OCI-LY3 (cell line): ENCODE results near the gene ANKRD28.

Experiments
- H2AFZ ChIP-seq: fragments of 200-600, 300-600 bp; shearing (Covaris generic); 2 replicates; pipeline ENCODE4 v1.6.0; 2014; ENCODE audit warnings: antibody characterized with exemption, low read depth, low read length
- H3K27ac ChIP-seq: fragments of 200-600, 300-600 bp; sonication (generic); 2 replicates; pipeline ENCODE4 v1.5.1; 2014; ENCODE audit warnings: mild to moderate bottlenecking, low read length, moderate library complexity, mixed read lengths
- H3K27me3 ChIP-seq: fragments of 200-600, 300-600 bp; sonication (generic); 2 replicates; pipeline ENCODE4 v1.6.1; 2014; ENCODE audit warnings: low read depth, low read length, mixed read lengths
- H3K36me3 ChIP-seq: fragments of 200-600, 300-600 bp; sonication (generic); replicated peaks from 2 replicates; pipeline ENCODE3; 2014; ENCODE audit warnings: low read depth, low read length, mixed read lengths
- H3K4me1 ChIP-seq: fragments of 300-600, 200-600 bp; sonication (generic); 2 replicates; pipeline ENCODE4 v1.6.1; 2014; ENCODE audit warnings: low read length, mixed read lengths
- H3K4me2 ChIP-seq: fragments of 200-600, 300-600 bp; sonication (generic); 2 replicates; pipeline ENCODE4 v1.6.1; 2014; ENCODE audit warnings: low read length, mixed read lengths
- H3K4me3 ChIP-seq: fragments of 300-600, 200-600 bp; sonication (generic); 2 replicates; pipeline ENCODE4 v1.5.1; 2014; ENCODE audit warnings: antibody characterized with exemption, mild to moderate bottlenecking, low read length, moderate library complexity
- H3K79me2 ChIP-seq: fragments of 300-600, 200-600 bp; shearing (Covaris generic); 2 replicates; pipeline ENCODE4 v1.6.1; 2014; ENCODE audit warnings: mild to moderate bottlenecking, low read length, mixed read lengths
- H3K9ac ChIP-seq: fragments of 300-600, 200-600 bp; shearing (Covaris generic); 2 replicates; pipeline ENCODE4 v1.6.0; 2014; ENCODE audit warnings: mild to moderate bottlenecking, low read length, moderate library complexity
- H3K9me3 ChIP-seq: fragments of 200-600, 300-600 bp; shearing (Covaris generic); 2 replicates; pipeline ENCODE4 v1.6.1; 2014; ENCODE audit warnings: low read length, mixed read lengths; ENCODE audit not compliant: insufficient read depth
- H4K20me1 ChIP-seq: fragments of 200-600, 300-600 bp; sonication (generic); 2 replicates; pipeline ENCODE4 v1.6.1; 2016; ENCODE audit warnings: low read length, mixed read lengths; ENCODE audit not compliant: insufficient read depth
- EZH2phosphoT487 ChIP-seq: fragments of 200-600 bp; shearing (Covaris generic); IDR thresholded peaks from 2 replicates; pipeline ENCODE4 v1.6.1; 2018; ENCODE audit warnings: antibody characterized with exemption, mixed run types, low read depth
- TF ChIP-seq, protein P1 (sequence below): fragments of 200-600, 300-600 bp; sonication (generic); IDR thresholded peaks from 2 replicates; pipeline ENCODE4 v1.5.1; 2014; ENCODE audit warnings: antibody characterized with exemption, low read length, low read depth

The ANKRD28 gene

DNA sequence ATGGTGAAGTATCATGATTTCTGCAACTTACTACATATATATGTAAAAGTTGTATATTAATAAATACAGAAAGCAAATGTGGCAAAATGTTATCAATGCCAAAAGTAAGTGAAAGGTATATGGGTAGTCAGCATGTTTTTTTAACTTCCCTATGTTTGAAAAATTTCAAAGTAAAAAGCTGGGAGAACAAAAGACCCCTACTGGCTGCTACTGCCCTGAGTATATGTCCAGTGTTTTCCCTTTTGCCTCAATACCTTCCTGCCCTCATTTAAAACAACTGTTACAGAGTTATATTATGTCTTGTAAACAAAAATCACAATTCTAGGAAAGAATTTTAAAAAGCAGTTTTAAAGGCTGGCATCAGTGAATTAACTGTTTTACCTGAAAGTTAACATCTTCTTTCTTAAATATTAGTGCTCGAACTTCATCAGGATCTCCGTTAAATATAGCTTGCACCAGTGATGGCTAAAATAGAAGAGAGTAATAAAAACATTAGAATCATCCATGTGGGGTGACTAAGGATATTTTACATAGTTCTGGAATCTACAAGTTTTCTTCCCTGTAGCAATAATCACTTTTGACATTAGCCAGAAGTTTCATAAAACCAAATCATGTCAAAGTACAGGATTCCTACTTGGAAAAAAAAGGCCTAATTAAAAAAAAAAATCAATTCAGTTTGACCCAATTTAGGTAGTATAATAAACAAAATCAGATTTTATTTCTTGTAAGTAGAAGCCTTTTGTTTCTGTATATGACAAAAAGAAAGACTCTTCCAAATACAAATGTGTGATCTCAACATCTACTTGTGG is 2.7 kb downstream of the ANKRD28 start:
- H3K4me1 ChIP-seq, result peaks cover 48% of the 10 kb centered on the region
- no peak overlapping the region for H3K4me3 ChIP-seq
- H3K4me2 ChIP-seq, result peak overlapping the region; percentile 68
- H3K9ac ChIP-seq, result no peak overlapping the region
- H3K79me2 ChIP-seq, result peaks cover 15% of the 10 kb centered on the region
- no peak overlapping the region for H3K27ac ChIP-seq
- TF ChIP-seq, protein P1, sequence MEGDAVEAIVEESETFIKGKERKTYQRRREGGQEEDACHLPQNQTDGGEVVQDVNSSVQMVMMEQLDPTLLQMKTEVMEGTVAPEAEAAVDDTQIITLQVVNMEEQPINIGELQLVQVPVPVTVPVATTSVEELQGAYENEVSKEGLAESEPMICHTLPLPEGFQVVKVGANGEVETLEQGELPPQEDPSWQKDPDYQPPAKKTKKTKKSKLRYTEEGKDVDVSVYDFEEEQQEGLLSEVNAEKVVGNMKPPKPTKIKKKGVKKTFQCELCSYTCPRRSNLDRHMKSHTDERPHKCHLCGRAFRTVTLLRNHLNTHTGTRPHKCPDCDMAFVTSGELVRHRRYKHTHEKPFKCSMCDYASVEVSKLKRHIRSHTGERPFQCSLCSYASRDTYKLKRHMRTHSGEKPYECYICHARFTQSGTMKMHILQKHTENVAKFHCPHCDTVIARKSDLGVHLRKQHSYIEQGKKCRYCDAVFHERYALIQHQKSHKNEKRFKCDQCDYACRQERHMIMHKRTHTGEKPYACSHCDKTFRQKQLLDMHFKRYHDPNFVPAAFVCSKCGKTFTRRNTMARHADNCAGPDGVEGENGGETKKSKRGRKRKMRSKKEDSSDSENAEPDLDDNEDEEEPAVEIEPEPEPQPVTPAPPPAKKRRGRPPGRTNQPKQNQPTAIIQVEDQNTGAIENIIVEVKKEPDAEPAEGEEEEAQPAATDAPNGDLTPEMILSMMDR, result no peak
- no peak for TF ChIP-seq EZH2phosphoT487
- H3K27me3 ChIP-seq, result no peaks in the 10 kb centered on the region
- H3K9me3 ChIP-seq, result no peaks in the 10 kb centered on the region
- H3K36me3 ChIP-seq, result no peaks in the 10 kb centered on the region
- H4K20me1 ChIP-seq, result no peaks in the 10 kb centered on the region
- no peak overlapping the region for H2AFZ ChIP-seq

DNA sequence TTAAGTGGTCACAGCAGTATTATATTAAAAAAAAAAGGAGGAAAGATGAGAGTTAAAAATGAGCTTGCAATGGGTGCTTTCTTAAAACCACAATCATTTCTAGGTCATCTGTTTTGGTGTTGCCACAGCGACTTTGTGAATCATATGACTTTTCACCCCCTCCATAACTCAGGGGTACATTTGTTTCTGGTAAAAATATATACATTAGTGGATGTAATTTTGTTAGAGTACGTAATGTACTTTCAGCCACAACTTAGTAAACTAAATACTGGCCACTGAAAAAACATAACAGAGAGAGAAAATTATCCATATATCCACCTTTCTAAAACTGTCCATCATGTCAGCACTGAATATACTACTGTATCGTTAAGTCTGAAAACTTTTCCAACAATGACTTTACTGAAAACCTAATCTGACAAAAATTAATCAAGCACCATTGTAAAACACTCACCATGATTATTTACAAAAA is 3.4 kb downstream of the ANKRD28 start:
- Histone ChIP-seq H4K20me1 (no peaks in the 10 kb centered on the region), H3K9ac (no peak overlapping the region), H3K9me3 (no peaks in the 10 kb centered on the region), H3K4me3 (no peak overlapping the region), H3K27ac (no peak overlapping the region), H3K36me3 (no peaks in the 10 kb centered on the region), H3K4me1 (peaks cover 43% of the 10 kb centered on the region), H3K27me3 (no peaks in the 10 kb centered on the region), H2AFZ (no peak overlapping the region), H3K4me2 (no peak overlapping the region), H3K79me2 (peaks cover 12% of the 10 kb centered on the region)
- TF ChIP-seq, protein P1, result no peak
- TF ChIP-seq EZH2phosphoT487, result no peak

DNA sequence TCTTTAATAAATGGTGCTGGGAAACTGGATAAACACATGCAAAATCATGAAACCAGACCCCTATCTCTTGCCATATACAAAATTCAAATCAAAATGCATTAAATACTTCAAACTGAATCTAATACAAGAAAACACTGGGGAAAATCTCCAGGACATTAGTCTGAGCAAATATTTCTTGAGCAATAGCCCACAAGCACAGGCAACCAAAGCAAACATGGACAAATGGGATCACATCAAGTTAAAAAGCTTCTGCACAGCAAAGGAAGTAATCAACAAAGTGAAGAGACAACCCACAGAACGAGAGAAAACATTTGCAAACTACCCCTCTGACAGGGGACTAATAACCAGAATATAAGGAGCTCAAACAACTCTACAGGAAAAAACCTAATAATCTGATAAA is 6.3 kb downstream of the ANKRD28 start:
- Histone ChIP-seq H3K79me2 (peaks cover 3% of the 10 kb centered on the region; the same call in 1 of the 2 replicates), H3K36me3 (no peaks in the 10 kb centered on the region), H3K9ac (no peak overlapping the region), H3K9me3 (no peaks in the 10 kb centered on the region), H3K4me3 (no peak overlapping the region), H3K27me3 (no peaks in the 10 kb centered on the region), H3K4me2 (no peak overlapping the region), H3K27ac (no peak overlapping the region), H2AFZ (no peak overlapping the region), H4K20me1 (no peaks in the 10 kb centered on the region), H3K4me1 (peaks cover 24% of the 10 kb centered on the region)
- TF ChIP-seq, protein P1, result no peak
- no peak for TF ChIP-seq EZH2phosphoT487

DNA sequence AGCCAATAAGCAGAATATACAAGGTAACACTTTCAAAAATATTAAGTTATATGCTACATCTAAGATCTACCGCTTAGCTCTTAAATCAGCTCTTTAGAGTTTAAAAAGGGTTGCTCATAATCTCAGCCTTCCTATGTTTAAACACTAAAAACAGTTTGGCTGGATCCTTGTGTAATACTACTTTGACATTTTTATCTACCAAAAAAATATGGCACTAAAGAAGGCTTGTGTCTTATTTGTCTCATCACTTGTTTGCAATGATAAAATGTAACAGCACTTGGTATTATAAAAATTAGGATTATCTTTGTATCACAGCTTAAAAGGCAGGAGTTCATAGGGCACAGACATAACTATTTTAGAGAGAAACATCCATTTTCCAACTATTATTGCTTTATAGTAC is 9.8 kb downstream of the ANKRD28 start:
- Histone ChIP-seq H3K79me2 (no peaks in the 10 kb centered on the region; the same call in 1 of the 2 replicates), H3K4me1 (no peaks in the 10 kb centered on the region), H3K27ac (no peak overlapping the region), H4K20me1 (no peaks in the 10 kb centered on the region), H3K36me3 (no peaks in the 10 kb centered on the region), H3K4me3 (no peak overlapping the region), H3K9me3 (no peaks in the 10 kb centered on the region), H3K4me2 (no peak overlapping the region), H3K27me3 (no peaks in the 10 kb centered on the region), H3K9ac (no peak overlapping the region), H2AFZ (no peak overlapping the region)
- TF ChIP-seq, protein P1, result no peak
- TF ChIP-seq EZH2phosphoT487, result no peak
